IPS-15b (cell line): Measurements from ENCODE around the gene FAM13A.

Experiments used
- H3K27me3 ChIP-seq: one replicate; pipeline ENCODE4 v1.6.1; 2013; ENCODE audit warnings: low read length; ENCODE audit not compliant: control insufficient read depth, insufficient read depth
- H3K36me3 ChIP-seq: one replicate; pipeline ENCODE4 v1.6.1; 2013; ENCODE audit warnings: low read length; ENCODE audit not compliant: control insufficient read depth, insufficient read depth
- H3K4me1 ChIP-seq: one replicate; pipeline ENCODE4 v1.6.1; 2013; ENCODE audit warnings: mild to moderate bottlenecking, low read length; ENCODE audit not compliant: control insufficient read depth, insufficient read depth
- H3K4me3 ChIP-seq: one replicate; pipeline ENCODE4 v1.5.1; 2013; ENCODE audit warnings: low read depth, low read length
- H3K9ac ChIP-seq: one replicate; pipeline ENCODE4 v1.6.1; 2013; ENCODE audit warnings: low read depth, mild to moderate bottlenecking, low read length
- H3K9me3 ChIP-seq: one replicate; pipeline ENCODE4 v1.6.1; 2013; ENCODE audit warnings: mild to moderate bottlenecking, low read length; ENCODE audit not compliant: control insufficient read depth, insufficient read depth

Gene FAM13A

GRCh38 chr4:88775529-88775928 is 281.5 kb downstream of the FAM13A start:
- no peaks in the 10 kb centered on the region for H3K9me3 ChIP-seq
- H3K4me3 ChIP-seq, result no peak overlapping the region
- H3K27me3 ChIP-seq, result no peaks in the 10 kb centered on the region
- H3K4me1 ChIP-seq, result no peaks in the 10 kb centered on the region
- H3K36me3 ChIP-seq, result no peaks in the 10 kb centered on the region
- H3K9ac ChIP-seq, result no peak overlapping the region

- H3K36me3 ChIP-seq, result no peaks in the 10 kb centered on the region
Observed at GRCh38 chr4:88775026-88775425, 282.0 kb downstream of the FAM13A start.

GRCh38 chr4:88771883-88772450 is 285.0 kb downstream of the FAM13A start:
- Histone ChIP-seq H3K36me3 (no peaks in the 10 kb centered on the region), H3K9me3 (no peaks in the 10 kb centered on the region), H3K4me1 (no peaks in the 10 kb centered on the region), H3K27me3 (no peaks in the 10 kb centered on the region), H3K9ac (no peak overlapping the region), H3K4me3 (no peak overlapping the region)

More at GRCh38 chr4:88775026-88775425, 282.0 kb downstream of the FAM13A start:
- H3K4me3 ChIP-seq, result no peak overlapping the region
- H3K27me3 ChIP-seq, result no peaks in the 10 kb centered on the region
- H3K9me3 ChIP-seq, result no peaks in the 10 kb centered on the region
- no peaks in the 10 kb centered on the region for H3K4me1 ChIP-seq
- H3K9ac ChIP-seq, result no peak overlapping the region

GRCh38 chr4:88765729-88766128 is 291.3 kb downstream of the FAM13A start:
- peaks cover 3% of the 10 kb centered on the region for H3K4me1 ChIP-seq
- H3K27me3 ChIP-seq, result no peaks in the 10 kb centered on the region
- H3K9me3 ChIP-seq, result no peaks in the 10 kb centered on the region
- no peaks in the 10 kb centered on the region for H3K36me3 ChIP-seq
- H3K4me3 ChIP-seq, result no peak overlapping the region
- H3K9ac ChIP-seq, result no peak overlapping the region

- Histone ChIP-seq H3K9ac (no peak overlapping the region), H3K4me1 (peaks cover 3% of the 10 kb centered on the region), H3K27me3 (no peaks in the 10 kb centered on the region), H3K36me3 (no peaks in the 10 kb centered on the region), H3K9me3 (no peaks in the 10 kb centered on the region), H3K4me3 (no peak overlapping the region)
Observed at GRCh38 chr4:88763075-88763474, 293.9 kb downstream of the FAM13A start.

GRCh38 chr4:88761861-88762523 is 295.0 kb downstream of the FAM13A start:
- H3K4me1 ChIP-seq, result peaks cover 3% of the 10 kb centered on the region

GRCh38 chr4:88761342-88761741 is 295.6 kb downstream of the FAM13A start:
- H3K9ac ChIP-seq, result no peak overlapping the region

More at GRCh38 chr4:88761861-88762523, 295.0 kb downstream of the FAM13A start:
- H3K27me3 ChIP-seq, result no peaks in the 10 kb centered on the region
- H3K4me3 ChIP-seq, result no peak overlapping the region
- H3K9me3 ChIP-seq, result no peaks in the 10 kb centered on the region
- no peaks in the 10 kb centered on the region for H3K36me3 ChIP-seq
- no peak overlapping the region for H3K9ac ChIP-seq

GRCh38 chr4:88759895-88760290 is 297.1 kb downstream of the FAM13A start:
- Histone ChIP-seq H3K9me3 (no peaks in the 10 kb centered on the region), H3K27me3 (no peaks in the 10 kb centered on the region), H3K36me3 (no peaks in the 10 kb centered on the region), H3K9ac (no peak overlapping the region), H3K4me3 (no peak overlapping the region), H3K4me1 (peaks cover 3% of the 10 kb centered on the region)

More at GRCh38 chr4:88761342-88761741, 295.6 kb downstream of the FAM13A start:
- H3K4me1 ChIP-seq, result peaks cover 3% of the 10 kb centered on the region
- H3K36me3 ChIP-seq, result no peaks in the 10 kb centered on the region
- H3K27me3 ChIP-seq, result no peaks in the 10 kb centered on the region
- no peak overlapping the region for H3K4me3 ChIP-seq
- H3K9me3 ChIP-seq, result no peaks in the 10 kb centered on the region

GRCh38 chr4:88759039-88759894 is 297.7 kb downstream of the FAM13A start:
- no peaks in the 10 kb centered on the region for H3K27me3 ChIP-seq
- H3K9ac ChIP-seq, result no peak overlapping the region
- H3K36me3 ChIP-seq, result no peaks in the 10 kb centered on the region
- no peaks in the 10 kb centered on the region for H3K9me3 ChIP-seq
- no peak overlapping the region for H3K4me3 ChIP-seq
- H3K4me1 ChIP-seq, result peaks cover 3% of the 10 kb centered on the region

- H3K27me3 ChIP-seq, result no peaks in the 10 kb centered on the region
- no peak overlapping the region for H3K4me3 ChIP-seq
- H3K4me1 ChIP-seq, result peaks cover 3% of the 10 kb centered on the region
- no peaks in the 10 kb centered on the region for H3K9me3 ChIP-seq
- H3K9ac ChIP-seq, result no peak overlapping the region
- no peaks in the 10 kb centered on the region for H3K36me3 ChIP-seq
Observed at GRCh38 chr4:88758264-88758663, 298.7 kb downstream of the FAM13A start.

- Histone ChIP-seq H3K9ac (no peak overlapping the region), H3K9me3 (no peaks in the 10 kb centered on the region), H3K36me3 (no peaks in the 10 kb centered on the region), H3K27me3 (no peaks in the 10 kb centered on the region), H3K4me3 (no peak overlapping the region), H3K4me1 (peaks cover 3% of the 10 kb centered on the region)
Observed at GRCh38 chr4:88757776-88758175, 299.2 kb downstream of the FAM13A start.
